ENCODE data around the gene CHRD. TPM values are rescaled to one million over a fixed set of nuclear protein-coding genes. Genes with fewer than 3 reads are reported as not detected.
A peak's percentile ranks its signal among the peaks of the same experiment; 100 is the strongest.

Gene CHRD
- total RNA-seq, 1 experiment from 2014 or later, result not detected

- DNase-seq (ENCODE audit: unreplicated experiment), result peak; percentile 33
- BruUV-seq (replicated peaks), result TSS peak; percentile 46
- no peaks in the 10 kb centered on the region for H3K9me3 Mint-ChIP-seq (ENCODE audit: unreplicated experiment)
- peaks cover 67% of the 10 kb centered on the region for H3K36me3 Mint-ChIP-seq (ENCODE audit: insufficient read depth, unreplicated experiment)
- TF ChIP-seq CTCF (IDR thresholded peaks at IDR 0.05; ENCODE audit: unreplicated experiment), result no peak
- no peaks in the 10 kb centered on the region for H3K27me3 Mint-ChIP-seq (ENCODE audit: insufficient read depth, unreplicated experiment)
- H3K4me3 Mint-ChIP-seq (ENCODE audit: unreplicated experiment), result no peak overlapping the region
- peak overlapping the region; percentile 89 for H3K27ac Mint-ChIP-seq (ENCODE audit: low read depth, unreplicated experiment)
- intact Hi-C loops (cut with micrococcal nuclease), result loop anchor here (2.0 kb wide), 1 partner anchor 14 kb away; no protein-coding TSS in a partner anchor
- CTCF ChIA-PET, result no interaction called here
- POLR2A ChIA-PET, result interaction anchor here (0.6 to 1.3 kb wide), 3 partner anchors 14 to 85 kb away, joined by 3 to 7 read pairs (median 7); partner anchors contain the start of genes CLCN2, EEF1AKMT4 and POLR2H
- peaks cover 57% of the 10 kb centered on the region for H3K4me1 Mint-ChIP-seq (ENCODE audit: insufficient read depth, unreplicated experiment)
Observed at GRCh38 chr3:184334470-184335158, 45.2 kb upstream of the CHRD start.

DNA sequence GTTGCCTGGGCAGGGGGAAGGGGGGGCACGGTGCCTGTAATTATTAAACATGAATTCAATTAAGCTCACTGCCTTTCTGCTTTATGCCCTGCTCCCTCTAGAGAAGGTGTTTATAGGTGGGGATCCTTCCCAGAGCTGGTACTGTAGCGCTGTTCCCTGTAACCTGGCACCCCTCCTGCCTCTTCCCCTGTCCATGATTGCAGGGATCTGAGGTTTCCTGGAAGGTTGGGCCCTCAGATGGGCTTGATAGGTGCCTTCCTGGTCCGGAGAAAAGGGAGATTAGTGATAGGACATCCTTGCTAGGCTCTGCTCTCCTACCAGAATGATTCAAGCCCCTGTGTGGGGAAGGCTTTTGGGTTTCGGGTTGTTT is 44.6 kb upstream of the CHRD start:
- intact Hi-C loops (cut with micrococcal nuclease), result loop anchor here (2.0 kb wide), 1 partner anchor 14 kb away; no protein-coding TSS in a partner anchor

GRCh38 chr3:184335661-184336546 is 44.0 kb upstream of the CHRD start:
- TSS peak; percentile 2 for BruUV-seq (replicated peaks)
- Mint-ChIP-seq H3K27ac (ENCODE audit: low read depth, unreplicated experiment) (peak overlapping the region; percentile 89), H3K9me3 (ENCODE audit: unreplicated experiment) (no peaks in the 10 kb centered on the region), H3K4me3 (ENCODE audit: unreplicated experiment) (peak overlapping the region; percentile 84), H3K36me3 (ENCODE audit: insufficient read depth, unreplicated experiment) (peaks cover 54% of the 10 kb centered on the region), H3K27me3 (ENCODE audit: insufficient read depth, unreplicated experiment) (no peaks in the 10 kb centered on the region), H3K4me1 (ENCODE audit: insufficient read depth, unreplicated experiment) (peaks cover 53% of the 10 kb centered on the region)
- intact Hi-C loops (cut with micrococcal nuclease), result loop anchor here (2.0 kb wide), 1 partner anchor 15 kb away; no protein-coding TSS in a partner anchor
- peak; percentile 75 for DNase-seq (ENCODE audit: unreplicated experiment)
- ChIA-PET POLR2A (interaction anchor here (0.6 to 2.0 kb wide), 7 partner anchors 10 to 430 kb away, joined by 3 to 8 read pairs (median 4); partner anchors contain the start of genes CLCN2 and POLR2H), CTCF (interaction anchor here (0.6 to 1.4 kb wide), 2 partner anchors 26 to 93 kb away, joined by 3 to 5 read pairs; partner anchors contain the start of genes CLCN2 and POLR2H)
- no peak for TF ChIP-seq CTCF (IDR thresholded peaks at IDR 0.05; ENCODE audit: unreplicated experiment)

More for the DNA sequence above, 44.6 kb upstream of the CHRD start:
- Mint-ChIP-seq H3K4me3 (ENCODE audit: unreplicated experiment) (peak overlapping the region; percentile 84), H3K27ac (ENCODE audit: low read depth, unreplicated experiment) (peak overlapping the region; percentile 89), H3K36me3 (ENCODE audit: insufficient read depth, unreplicated experiment) (peaks cover 60% of the 10 kb centered on the region), H3K4me1 (ENCODE audit: insufficient read depth, unreplicated experiment) (peaks cover 54% of the 10 kb centered on the region), H3K27me3 (ENCODE audit: insufficient read depth, unreplicated experiment) (no peaks in the 10 kb centered on the region), H3K9me3 (ENCODE audit: unreplicated experiment) (no peaks in the 10 kb centered on the region)
- ChIA-PET CTCF (interaction anchor here (0.6 kb wide), 1 partner anchor 94 kb away, joined by 3 read pairs; no protein-coding TSS in a partner anchor), POLR2A (interaction anchor here (0.6 to 1.3 kb wide), 4 partner anchors 15 to 430 kb away, joined by 3 to 7 read pairs (median 5); partner anchors contain the start of genes CLCN2 and POLR2H)
- no peak for TF ChIP-seq CTCF (IDR thresholded peaks at IDR 0.05; ENCODE audit: unreplicated experiment)
- BruUV-seq (replicated peaks), result no TSS peak
- no peak for DNase-seq (ENCODE audit: unreplicated experiment)
